22Rv1 (cell line): ENCODE measurements around the gene FGF5.

ENCODE experiments used
- H3K27ac ChIP-seq: fragments of 450-650 bp; 2 replicates; pipeline ENCODE4 v1.5.1; 2017
- CTCF ChIP-seq: fragments of 450-650 bp; IDR thresholded peaks from 2 replicates; pipeline ENCODE4 v1.5.1; 2017; ENCODE audit warnings: mild to moderate bottlenecking
- ZFX ChIP-seq: fragments of 450-650 bp; IDR thresholded peaks from 2 replicates; pipeline ENCODE4 v1.6.1; 2017; ENCODE audit warnings: antibody characterized with exemption, borderline replicate concordance

FGF5 gene

GRCh38 chr4:80266253-80266901 lies at the start of gene FGF5:
TSS of gene FGF5 (plus strand) at chr4:80266664. CDS start at chr4:80266825, 161 bp downstream.
- TF ChIP-seq CTCF (no peak), ZFX (no peak)
- H3K27ac ChIP-seq = no peak within 1 kb of the TSS

GRCh38 chr4:80219301-80220025 lies 47.0 kb upstream of the FGF5 start:
- no peak overlapping the region for H3K27ac ChIP-seq
- TF ChIP-seq CTCF (no peak), ZFX (no peak)

GRCh38 chr4:80220711-80221110 lies 45.8 kb upstream of the FGF5 start:
- no peak overlapping the region for H3K27ac ChIP-seq
- TF ChIP-seq ZFX (no peak), CTCF (no peak)

GRCh38 chr4:80221161-80221560 lies 45.3 kb upstream of the FGF5 start:
- peak; percentile 55 for TF ChIP-seq CTCF
- no peak for TF ChIP-seq ZFX
- no peak overlapping the region for H3K27ac ChIP-seq

- H3K27ac ChIP-seq = no peak overlapping the region
- no peak for TF ChIP-seq CTCF
- TF ChIP-seq ZFX = no peak
These were observed 40.9 kb upstream of the FGF5 start for GRCh38 chr4:80225595-80225994.

DNA sequence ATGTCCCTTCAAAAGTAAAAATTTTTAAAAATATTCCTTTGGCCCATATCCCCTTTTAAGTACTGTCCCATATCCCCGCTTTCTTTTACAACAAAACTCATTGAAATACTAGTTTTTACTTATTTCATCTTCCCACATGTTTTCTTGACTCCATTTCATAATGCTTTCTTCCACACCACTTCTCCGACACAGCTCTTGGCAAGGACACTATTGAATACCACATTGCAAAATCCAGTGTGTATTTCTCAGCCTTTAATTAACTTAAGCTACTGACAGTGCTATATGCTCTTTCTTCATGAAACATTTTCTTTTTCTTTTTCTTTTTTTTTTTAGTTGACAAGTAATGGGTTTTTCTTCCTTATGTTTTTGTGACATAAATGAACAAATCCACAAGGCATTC lies 40.4 kb upstream of the FGF5 start:
- TF ChIP-seq ZFX = no peak
- TF ChIP-seq CTCF = no peak
- H3K27ac ChIP-seq = no peak overlapping the region

DNA sequence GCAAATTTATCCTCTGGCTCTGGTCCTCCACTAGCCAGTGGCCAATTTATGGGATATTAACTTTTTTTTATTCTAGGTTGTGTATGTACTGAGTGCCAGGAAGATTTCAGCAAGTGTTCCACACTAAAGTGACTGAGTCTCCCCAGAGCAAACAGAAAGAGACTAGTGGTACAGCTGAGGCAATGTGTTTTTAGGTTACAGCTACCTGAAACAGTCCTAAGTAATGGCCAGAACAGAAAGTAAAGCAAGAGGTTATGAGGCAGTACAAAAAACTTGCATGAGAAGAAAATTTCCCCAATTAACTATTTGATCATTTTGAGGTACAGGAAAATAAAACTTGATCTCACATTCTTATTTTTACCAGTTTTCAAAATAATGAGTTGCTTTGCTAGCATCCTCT lies 38.0 kb upstream of the FGF5 start:
- TF ChIP-seq CTCF (no peak), ZFX (no peak)
- H3K27ac ChIP-seq = no peak overlapping the region
